A172 (cell line): Measurements from ENCODE around the gene FOXQ1. TPM values are rescaled to one million over a fixed set of nuclear protein-coding genes. Genes with fewer than 3 reads are reported as not detected.
"Not testable (repeated sequence)": the region's sequence is repeated elsewhere in the genome, so short reads cannot be mapped to it uniquely, and the experiment has no call there.

Experiments used
- DNase-seq: peaks from one replicate; pipeline ENCODE4 v3.0.0-alpha.2; 2015; ENCODE audit warnings: low spot score
- total RNA-seq: library from RNA; depleted of rRNA; stranded (reverse); fragments of >200 nt; shearing (Covaris generic); gene quantifications from 2 replicates; pipeline ENCODE4 v1.2.3, GENCODE V29; 2014

FOXQ1 gene
- total RNA-seq, 1 experiment from 2014 or later = 0.24 TPM

GRCh38 chr6:1321738-1322137 is 9.8 kb downstream of the FOXQ1 start:
- DNase-seq = no peak

DNA sequence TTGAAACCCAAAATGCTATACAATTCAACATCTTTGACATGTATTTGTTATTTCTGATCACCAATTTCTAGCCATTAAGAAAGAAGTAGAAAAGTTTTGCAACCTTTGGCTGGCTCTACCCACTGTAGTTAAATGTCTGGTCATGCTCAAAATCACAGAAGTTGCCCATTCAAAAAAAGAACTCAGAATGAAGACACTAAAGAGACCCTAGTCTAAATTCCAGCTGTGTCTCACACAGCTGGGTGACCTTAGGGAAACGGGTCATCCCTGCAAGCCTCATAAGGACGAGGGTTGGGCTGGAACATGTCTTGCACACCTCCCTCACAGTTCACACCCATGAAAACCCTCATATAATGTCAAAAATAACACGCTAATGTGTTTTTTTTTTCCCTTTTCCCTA is 10.3 kb downstream of the FOXQ1 start:
- DNase-seq = no peak

DNA sequence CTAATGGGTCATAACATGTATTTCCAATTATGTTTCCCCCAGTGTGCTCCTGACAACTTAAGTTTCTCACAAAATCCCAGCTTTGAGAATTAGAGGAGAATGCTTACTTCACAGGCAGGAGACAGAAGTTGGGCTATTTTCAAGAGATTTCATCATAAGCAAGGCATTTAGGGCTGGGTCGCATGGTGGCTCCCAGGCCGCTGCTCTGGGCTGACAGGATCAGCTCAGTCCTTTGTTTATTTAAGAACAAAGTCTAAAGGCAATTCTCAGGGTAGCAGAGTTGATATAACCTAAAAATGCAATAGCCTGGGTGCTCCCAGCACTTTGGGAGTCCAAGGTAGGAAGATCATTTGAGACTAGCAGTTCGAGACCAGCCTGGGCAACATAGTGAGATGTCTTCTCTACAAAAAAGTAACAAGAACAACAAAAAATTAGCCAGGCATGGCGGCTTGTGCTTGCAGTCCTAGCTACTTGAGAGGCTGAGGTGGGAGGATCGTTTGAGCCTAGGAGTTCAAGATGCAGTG is 10.9 kb downstream of the FOXQ1 start:
- DNase-seq = no peak

- no peak for DNase-seq
These were observed 13.0 kb downstream of the FOXQ1 start for GRCh38 chr6:1324936-1325335.

DNA sequence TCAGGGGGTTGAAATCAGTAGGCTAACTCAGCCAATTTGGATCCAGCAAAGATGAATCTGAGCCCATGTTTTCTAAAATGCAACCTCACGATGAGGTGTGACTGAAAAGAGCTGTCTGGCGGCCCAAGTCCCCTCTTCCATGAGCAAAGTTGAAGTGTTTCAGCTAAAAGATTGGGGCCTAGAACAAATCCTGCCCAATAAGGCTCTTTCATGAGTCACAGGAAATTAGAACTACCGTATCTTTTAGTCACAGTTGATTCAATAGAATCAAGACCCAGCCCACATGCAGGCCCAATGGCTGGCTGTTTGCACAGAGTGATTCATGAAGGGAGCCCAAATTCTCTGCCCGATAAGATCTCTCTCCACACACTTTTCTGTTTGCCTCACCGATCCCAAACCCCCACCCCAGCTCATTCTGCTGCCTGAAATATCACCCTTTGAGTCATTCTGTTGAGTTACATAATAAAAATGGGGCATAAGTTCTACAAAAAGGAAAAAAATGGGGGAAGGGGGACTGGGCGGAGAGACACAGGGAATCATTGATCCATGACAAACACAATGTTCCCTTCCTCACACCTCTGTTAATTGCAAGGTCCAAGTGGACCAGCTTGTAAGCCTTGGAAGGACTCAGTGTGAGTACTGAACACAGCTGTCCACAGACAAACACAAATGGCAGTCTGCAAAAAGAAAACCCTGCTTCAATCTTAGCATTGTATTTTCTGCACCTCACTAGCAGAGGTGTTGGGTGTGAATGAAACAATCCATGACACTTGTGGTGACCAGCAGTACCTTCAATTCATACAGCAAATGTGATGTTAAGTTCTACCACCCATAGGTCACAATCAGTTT is 13.8 kb downstream of the FOXQ1 start:
- DNase-seq = peak; percentile 98

DNA sequence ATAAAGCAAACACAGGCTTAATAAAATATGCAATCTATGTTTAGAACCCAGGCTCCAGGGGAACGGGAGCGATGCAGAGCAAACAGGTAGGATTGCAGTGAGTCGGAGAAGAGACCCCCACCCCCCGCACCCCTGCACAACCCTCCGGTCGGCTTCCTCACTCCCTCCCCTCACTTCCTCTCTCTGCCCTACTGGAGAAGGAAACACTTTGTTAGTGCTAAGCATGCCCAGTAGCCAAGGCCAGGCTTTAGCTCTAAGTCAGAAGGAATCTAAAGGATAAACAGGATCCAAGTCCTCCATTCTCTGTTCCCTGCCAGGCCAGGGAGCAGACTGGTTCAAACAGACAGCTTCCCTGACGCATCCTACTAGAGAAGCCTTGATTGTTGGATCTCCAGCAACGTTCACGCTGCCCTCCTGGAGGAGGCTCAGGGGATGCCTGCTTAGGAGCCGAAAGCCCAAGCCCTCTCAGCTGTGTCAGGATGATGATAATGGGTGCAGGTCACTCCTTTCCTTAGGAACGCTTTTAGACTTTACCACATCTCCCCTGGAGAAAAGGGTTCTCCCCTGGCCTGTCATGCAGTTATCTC is 14.7 kb downstream of the FOXQ1 start:
- no peak for DNase-seq

DNA sequence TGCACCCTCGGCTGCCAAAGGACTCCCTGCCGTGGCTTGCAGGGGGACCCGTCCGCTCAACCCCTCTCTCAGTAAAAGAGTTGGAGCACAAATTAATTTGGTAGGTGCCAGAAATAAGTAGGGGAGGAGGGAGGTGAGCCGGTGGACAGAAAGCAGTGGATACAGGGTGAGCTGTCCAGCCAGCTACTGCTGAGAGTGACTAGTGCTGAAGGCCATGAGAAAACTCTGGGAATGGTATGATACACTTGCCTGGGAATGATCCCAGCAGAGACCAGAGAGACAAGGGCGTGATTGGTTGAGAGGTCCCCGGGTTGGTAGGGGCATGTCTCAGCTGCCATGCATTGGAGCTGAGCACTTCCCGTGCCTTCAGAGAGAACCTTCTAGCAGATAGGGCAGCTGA is 15.7 kb downstream of the FOXQ1 start:
- DNase-seq = no peak

GRCh38 chr6:1328129-1328800 is 16.4 kb downstream of the FOXQ1 start:
- no peak for DNase-seq

DNA sequence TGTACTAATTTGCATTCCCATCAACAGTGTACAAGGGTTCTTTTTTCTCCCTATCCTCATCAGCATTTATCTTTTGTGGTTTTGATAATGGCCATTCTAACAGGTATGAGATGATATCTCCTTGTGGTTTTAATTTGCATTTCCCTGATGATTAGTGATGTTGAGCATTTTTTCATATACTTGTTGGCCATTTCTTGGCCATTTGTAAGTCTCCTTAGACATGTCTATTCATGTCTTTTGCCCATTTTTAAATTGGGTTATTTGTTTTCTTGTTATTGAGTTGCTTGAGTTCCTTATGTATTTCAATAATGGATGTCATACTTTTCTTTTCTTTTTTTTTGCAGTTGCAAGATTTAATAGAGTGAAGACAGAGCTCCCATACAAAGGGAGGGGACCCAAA is 17.8 kb downstream of the FOXQ1 start:
- DNase-seq = no peak

DNA sequence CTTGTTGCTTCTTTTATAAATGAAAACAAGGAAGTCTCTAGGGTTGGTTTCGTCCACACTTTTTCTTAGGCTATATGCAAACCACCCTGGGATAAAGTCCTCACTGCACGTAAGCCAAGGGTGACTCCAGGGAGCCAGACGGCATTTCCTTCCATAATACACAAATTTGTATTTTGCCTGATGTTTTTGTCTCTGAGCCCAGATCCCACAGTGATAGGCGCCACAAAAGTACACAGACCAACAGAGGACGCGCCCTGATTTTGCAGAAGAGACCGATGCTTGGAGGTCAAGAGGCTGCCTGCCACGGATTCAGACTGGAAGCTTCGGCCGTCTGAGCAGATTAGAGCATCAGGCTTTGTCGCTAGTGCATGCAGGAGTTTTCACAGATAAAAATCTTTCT is 22.8 kb downstream of the FOXQ1 start:
- DNase-seq = no peak

DNA sequence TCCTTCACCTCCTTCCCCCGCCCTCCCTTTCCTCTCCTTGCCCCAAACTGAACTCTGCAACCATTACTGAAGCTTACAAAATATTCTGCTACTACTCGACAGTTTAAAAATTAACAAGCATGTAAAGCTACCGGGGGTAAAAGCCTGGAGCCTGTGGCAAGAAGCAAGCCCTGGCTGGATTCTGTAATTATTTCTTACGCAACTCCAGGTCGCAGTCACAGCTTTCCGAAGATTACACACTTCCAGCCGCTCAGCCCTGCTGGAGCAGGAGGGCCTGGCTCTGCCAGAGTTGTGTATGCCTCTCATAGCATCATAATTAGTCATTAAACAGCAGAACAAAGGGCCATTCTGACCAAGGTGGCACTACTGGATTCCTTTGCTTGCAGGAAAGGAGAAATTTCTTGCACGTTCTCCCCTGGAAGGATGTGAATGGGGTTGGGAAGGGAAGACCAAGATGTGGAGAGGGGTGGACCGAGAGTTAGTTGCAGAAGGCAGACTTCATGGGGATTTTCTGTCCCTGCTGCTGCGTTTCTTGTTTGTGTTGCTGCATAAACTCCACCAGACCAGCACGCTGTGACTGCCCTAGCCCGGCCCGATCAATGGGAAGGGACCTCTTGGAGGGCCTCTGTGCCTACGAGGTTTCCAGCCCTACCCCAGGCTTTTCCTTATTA is 23.6 kb downstream of the FOXQ1 start:
- DNase-seq = peak; percentile 93

- DNase-seq = peak; percentile 46
These were observed 24.4 kb downstream of the FOXQ1 start for GRCh38 chr6:1336246-1336843.

GRCh38 chr6:1337791-1338190 is 25.9 kb downstream of the FOXQ1 start:
- no peak for DNase-seq

DNA sequence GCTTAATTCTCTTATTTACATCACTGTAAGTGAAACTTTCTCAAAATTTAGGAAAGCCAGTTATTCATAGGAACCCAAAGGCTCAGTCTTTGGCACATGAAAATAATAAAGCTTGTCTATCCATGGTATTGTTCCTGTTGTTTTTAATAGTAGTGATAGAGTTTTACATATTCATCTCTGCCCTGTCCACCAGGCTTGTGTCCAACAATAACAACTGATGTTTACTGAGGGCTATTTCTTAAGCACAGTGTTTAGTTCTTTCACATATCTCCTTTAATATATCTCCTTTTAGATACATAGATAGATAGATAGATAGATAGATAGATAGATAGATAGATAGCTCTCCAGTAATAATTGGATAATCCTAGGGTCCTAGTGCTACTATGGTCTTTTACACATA is 34.2 kb downstream of the FOXQ1 start:
- no peak for DNase-seq

DNA sequence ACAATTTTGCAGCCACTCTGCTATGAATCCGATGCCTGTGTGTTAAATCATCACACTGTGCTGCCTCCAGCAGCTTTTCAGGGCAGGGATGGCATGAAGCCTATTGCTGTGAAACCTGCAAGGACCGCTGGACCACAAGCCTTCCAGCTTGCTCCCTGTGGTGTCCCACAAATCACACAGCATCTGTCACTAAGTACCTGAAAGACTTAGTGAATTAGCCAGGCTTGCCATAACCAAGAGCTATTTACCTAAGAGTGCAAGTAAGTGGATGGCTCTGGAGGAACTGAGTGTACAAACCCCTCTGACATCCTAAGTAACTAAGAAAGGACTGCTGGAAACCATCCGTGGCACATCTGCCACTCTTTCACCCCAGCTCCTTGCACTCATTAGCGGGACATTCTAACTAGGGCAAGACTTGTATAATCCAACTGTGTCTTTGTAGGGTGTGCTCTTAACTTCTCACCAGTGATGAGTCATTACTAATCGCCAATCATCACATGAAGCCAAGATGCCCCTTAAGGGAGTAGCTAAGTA is 34.7 kb downstream of the FOXQ1 start:
- peak; percentile 19 for DNase-seq

GRCh38 chr6:1347161-1347560 is 35.3 kb downstream of the FOXQ1 start:
- no peak for DNase-seq

DNA sequence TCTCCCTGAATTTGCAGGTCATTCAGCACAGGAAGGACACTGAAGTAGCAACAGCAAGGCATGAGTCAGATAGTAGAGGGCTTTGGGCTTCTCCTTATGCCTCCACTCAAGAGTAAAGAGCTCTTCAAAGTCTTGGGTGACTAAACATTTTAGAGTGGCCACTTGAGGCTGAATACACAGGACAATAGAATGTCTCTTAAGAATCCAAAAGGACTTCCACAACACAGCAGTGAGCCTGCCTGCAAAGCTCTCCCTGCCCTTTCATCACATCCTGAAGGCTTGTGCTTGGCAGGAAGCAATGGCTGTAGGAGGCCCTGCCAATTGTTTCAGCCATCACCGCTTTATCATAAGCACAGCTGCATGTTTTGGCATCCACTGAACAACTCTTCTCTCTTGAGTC is 36.8 kb downstream of the FOXQ1 start:
- no peak for DNase-seq

- DNase-seq = no peak
These were observed 37.8 kb downstream of the FOXQ1 start for GRCh38 chr6:1349655-1350054.

DNA sequence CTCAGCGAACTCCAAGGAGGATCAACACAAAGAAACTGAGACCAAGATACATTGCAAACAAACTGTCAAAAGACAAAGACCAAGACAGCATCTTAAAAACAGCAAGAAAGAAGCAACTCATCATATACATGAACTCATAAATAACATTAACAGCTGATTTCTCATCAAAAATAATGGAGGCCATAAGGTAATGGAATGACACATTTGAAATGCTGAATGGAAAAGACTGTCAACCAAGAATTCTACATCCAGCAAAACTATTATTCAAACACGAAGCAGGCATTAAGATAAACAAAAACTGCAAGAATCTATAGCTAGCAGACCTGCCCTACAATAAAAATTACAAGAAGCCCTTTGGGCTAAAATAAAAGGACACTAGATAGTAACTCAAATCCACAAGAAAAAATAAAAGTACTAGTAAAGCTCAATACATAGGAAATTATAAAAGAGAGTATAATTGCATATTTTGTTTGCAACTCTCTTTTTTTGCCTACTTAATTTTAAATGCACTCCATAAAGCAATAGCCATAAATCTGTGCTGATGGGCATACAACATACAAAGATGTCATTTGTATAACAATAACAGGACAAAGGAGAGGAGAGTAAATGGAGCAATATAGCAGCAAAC is 39.6 kb downstream of the FOXQ1 start:
- no peak for DNase-seq

DNA sequence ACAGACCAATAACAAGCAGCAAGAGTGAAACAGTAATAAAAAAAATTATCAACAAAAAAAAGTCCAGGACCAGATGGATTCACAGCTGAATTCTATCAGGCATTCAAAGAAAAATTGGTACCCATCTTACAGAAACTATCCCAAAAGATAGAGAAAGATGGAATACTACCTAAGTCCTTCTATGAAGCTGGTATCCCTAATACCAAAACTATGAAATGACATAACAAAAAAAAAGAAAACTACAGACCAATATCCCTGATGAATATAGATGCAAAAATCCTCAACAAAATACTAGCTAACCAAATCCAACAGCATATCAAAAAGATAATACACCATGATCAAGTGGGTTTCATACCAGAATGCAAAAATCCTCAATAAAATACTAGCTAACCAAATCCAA is 43.2 kb downstream of the FOXQ1 start:
- not testable (repeated sequence) for DNase-seq

- not testable (repeated sequence) for DNase-seq
These were observed 49.8 kb downstream of the FOXQ1 start for GRCh38 chr6:1361717-1362116.
